Spleen (tissue), 11 donors: ENCODE results near the gene PPM1N. TPM values are rescaled to one million over a fixed set of nuclear protein-coding genes. Genes with fewer than 3 reads are reported as not detected.

Source experiments
- DNase-seq: peaks from one replicate; pipeline ENCODE4 v3.0.0-alpha.2; 2020
- H3K27ac ChIP-seq, 8 donors: fragments of 200-600 bp; sonication (generic) in 7 of 8; 1 replicate in 4 of 8; 2 replicates in 4 of 8; pipeline versions ENCODE4 v1.5.0 to v1.8.0; 2016 to 2021; ENCODE audit warnings: inconsistent platforms in 4 of 8, mild to moderate bottlenecking in 4 of 8, moderate library complexity in 1 of 8
- H3K27me3 ChIP-seq, 7 donors: fragments of 200-600 bp; sonication (generic) in 6 of 7; replicated peaks in 1 of 7; 1 replicate in 4 of 7; 2 replicates in 3 of 7; pipeline versions ENCODE4 v1.5.0 to v1.8.0; 2016 to 2021; ENCODE audit warnings: inconsistent platforms in 3 of 7, mild to moderate bottlenecking in 1 of 7
- H3K36me3 ChIP-seq, 6 donors: fragments of 200-600 bp; sonication (generic) in 5 of 6; 1 replicate in 4 of 6; 2 replicates in 2 of 6; pipeline versions ENCODE4 v1.5.0 to v1.8.0; 2016 to 2021; ENCODE audit warnings: inconsistent platforms in 2 of 6
- H3K4me1 ChIP-seq, 6 donors: fragments of 200-600 bp; sonication (generic) in 5 of 6; 1 replicate in 3 of 6; 2 replicates in 3 of 6; pipeline versions ENCODE4 v1.5.0 to v1.8.0; 2016 to 2021; ENCODE audit warnings: inconsistent platforms in 3 of 6
- H3K4me3 ChIP-seq, 8 donors: fragments of 200-600 bp; sonication (generic) in 7 of 8; 1 replicate in 4 of 8; 2 replicates in 4 of 8; pipeline versions ENCODE4 v1.5.0 to v1.8.0; 2016 to 2021; ENCODE audit warnings: inconsistent platforms in 4 of 8, mild to moderate bottlenecking in 4 of 8, moderate library complexity in 2 of 8
- H3K9me3 ChIP-seq, 8 donors: fragments of 200-600 bp; sonication (generic) in 7 of 8; 1 replicate in 4 of 8; 2 replicates in 4 of 8; pipeline versions ENCODE4 v1.5.0 to v1.8.0; 2016 to 2021; ENCODE audit warnings: inconsistent platforms in 4 of 8
- POLR2A ChIP-seq, 3 donors: fragments of 450-650 bp; IDR thresholded peaks; one replicate each; pipeline ENCODE4 v1.5.1; 2017; ENCODE audit warnings: antibody characterized with exemption in 3 of 3, mild to moderate bottlenecking in 1 of 3
- POLR2AphosphoS5 ChIP-seq, 3 donors: sonication (generic); formaldehyde crosslinking; IDR thresholded peaks; one replicate each; pipeline ENCODE4 v1.5.1; 2017; ENCODE audit warnings: antibody characterized with exemption in 3 of 3
- WGBS, 5 donors: extraction: QIAGEN DNeasy Blood & Tissue Kit in 3 of 5; methylation state at CpG; one replicate each; pipeline versions ENCODE4 v1.1.5 to v1.1.7; 2013 to 2018; 5-methylcytosine and 5-hydroxymethylcytosine counted together
- intact Hi-C: fragments of 100-400 bp; cut with DNase I; formaldehyde crosslinking; loops from one replicate; pipeline ENCODE4 v1.15.0; 2023; ENCODE audit warnings: low total_unique reads
- polyA plus RNA-seq, 3 donors: library from polyadenylated mRNA; stranded (reverse); fragments of 200-250 nt; gene quantifications; one replicate each; pipeline ENCODE4 v1.2.1, GENCODE V29; 2013
- total RNA-seq, 7 donors: library from RNA; depleted of rRNA in 3 of 7; stranded (reverse); fragments of >200 nt in 3 of 7; fragmentation: NEBNext Ultra II Directional in 4 of 7; extraction: Animal tissue kit (Norgen Biotek cat#: 25700) in 4 of 7; gene quantifications; one replicate each; pipeline versions ENCODE4 v1.1.0 to v1.2.1, GENCODE V29; 2016 to 2021
- TF ChIP-seq, protein P1 (sequence below), 11 experiments: fragments of 200-600 bp in 7 of 11; fragments of 450-650 bp in 4 of 11; sonication (generic) in 4 of 11; IDR thresholded peaks in 8 of 11; conservative IDR thresholded peaks in 3 of 11; 1 replicate in 7 of 11; 2 replicates in 4 of 11; pipeline versions ENCODE4 v1.4.0 to v1.8.0; 2016 to 2021; ENCODE audit warnings: antibody characterized with exemption in 11 of 11, inconsistent platforms in 4 of 11, mild to moderate bottlenecking in 1 of 11
- donor health status: healthy with polysubstance abuse.
- donor health status: DM: no; HTN: no; CAD: no; lungs with moderate emphysema.
- donor health status: DM: no; HTN: no; CAD: no.
- donor health status: Bipolar disorder and iron deficiency.
- donor health status: healthy.
- donor health status: DM: no; HTN: no; CAD: no.
- donor health status: DM: yes; HTN: yes; CAD: no.

PPM1N gene
- total and polyA plus RNA-seq, 10 donors = 6.3 to 21.4 (median 9.7) TPM

GRCh38 chr19:45497791-45498190 lies 452 bp upstream of the PPM1N start:
- Histone ChIP-seq H3K4me3 (peak overlapping the region in 2 of 8 donors; percentile 68 to 71), H3K27me3 (peaks cover 0 to 75% (median 40%) of the 10 kb centered on the region in 7 donors), H3K4me1 (peaks cover 24 to 82% (median 57%) of the 10 kb centered on the region in 6 donors), H3K36me3 (peaks cover 0 to 6% (median 0%) of the 10 kb centered on the region in 6 donors), H3K27ac (peak overlapping the region in 2 of 8 donors; percentile 54 to 60), H3K9me3 (no peaks in the 10 kb centered on the region)
- TF ChIP-seq POLR2A (IDR thresholded peaks at IDR 0.05) (no peak), POLR2AphosphoS5 (IDR thresholded peaks at IDR 0.05) (no peak)
- TF ChIP-seq, protein P1, sequence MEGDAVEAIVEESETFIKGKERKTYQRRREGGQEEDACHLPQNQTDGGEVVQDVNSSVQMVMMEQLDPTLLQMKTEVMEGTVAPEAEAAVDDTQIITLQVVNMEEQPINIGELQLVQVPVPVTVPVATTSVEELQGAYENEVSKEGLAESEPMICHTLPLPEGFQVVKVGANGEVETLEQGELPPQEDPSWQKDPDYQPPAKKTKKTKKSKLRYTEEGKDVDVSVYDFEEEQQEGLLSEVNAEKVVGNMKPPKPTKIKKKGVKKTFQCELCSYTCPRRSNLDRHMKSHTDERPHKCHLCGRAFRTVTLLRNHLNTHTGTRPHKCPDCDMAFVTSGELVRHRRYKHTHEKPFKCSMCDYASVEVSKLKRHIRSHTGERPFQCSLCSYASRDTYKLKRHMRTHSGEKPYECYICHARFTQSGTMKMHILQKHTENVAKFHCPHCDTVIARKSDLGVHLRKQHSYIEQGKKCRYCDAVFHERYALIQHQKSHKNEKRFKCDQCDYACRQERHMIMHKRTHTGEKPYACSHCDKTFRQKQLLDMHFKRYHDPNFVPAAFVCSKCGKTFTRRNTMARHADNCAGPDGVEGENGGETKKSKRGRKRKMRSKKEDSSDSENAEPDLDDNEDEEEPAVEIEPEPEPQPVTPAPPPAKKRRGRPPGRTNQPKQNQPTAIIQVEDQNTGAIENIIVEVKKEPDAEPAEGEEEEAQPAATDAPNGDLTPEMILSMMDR (IDR thresholded peaks at IDR 0.05 in 8 of 11, conservative IDR thresholded peaks at IDR 0.05 in 3 of 11) = no peak
- DNase-seq = peak; percentile 78
- WGBS, 5 donors = 26 to 41% (median 31%) methylated on average over 16 of the region's 16 CpGs
- intact Hi-C loops = no loop called here

DNA sequence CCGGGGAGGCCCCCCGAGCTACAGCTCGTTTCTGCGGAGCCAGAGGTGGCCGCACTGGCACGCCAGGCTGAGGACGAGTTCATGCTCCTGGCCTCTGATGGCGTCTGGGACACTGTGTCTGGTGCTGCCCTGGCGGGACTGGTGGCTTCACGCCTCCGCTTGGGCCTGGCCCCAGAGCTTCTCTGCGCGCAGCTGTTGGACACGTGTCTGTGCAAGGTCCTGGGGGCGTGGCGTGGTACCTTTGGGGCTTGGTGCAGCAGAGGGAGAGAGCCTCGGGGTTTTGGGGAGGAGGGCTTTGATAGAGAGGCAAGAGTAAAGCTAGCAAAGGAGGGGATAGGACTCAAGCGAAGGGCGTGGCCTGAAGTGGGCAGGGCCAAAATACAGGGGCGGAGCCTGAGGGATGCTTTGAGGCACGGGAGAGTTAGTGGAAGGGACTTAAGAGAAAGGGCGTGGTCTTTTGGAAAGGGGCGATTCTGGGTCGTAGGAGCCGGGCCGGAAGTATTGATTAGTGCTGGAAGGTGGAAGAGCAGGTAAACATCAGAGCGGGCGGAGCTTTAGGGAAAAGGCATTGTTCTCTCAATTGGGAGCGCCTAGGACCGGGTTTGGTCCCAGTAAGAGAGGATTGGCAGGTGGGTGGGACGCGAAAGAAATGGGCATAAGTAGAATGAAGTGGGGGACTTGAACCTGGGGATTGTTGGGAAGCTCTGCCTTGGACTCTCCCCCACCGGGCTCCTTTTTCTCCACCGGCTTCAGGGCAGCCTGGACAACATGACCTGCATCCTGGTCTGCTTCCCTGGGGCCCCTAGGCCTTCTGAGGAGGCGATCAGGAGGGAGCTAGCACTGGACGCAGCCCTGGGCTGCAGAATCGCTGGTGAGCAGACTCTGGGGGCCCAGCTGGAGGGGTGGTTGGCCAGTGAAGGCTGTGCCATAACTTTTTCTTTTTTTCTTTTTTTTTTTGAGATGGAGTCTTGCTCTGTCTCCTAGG lies 1.2 kb downstream of the PPM1N start:
- intact Hi-C loops = no loop called here
- TF ChIP-seq, protein P1 (IDR thresholded peaks at IDR 0.05 in 8 of 11, conservative IDR thresholded peaks at IDR 0.05 in 3 of 11) = no peak
- TF ChIP-seq POLR2AphosphoS5 (IDR thresholded peaks at IDR 0.05) = peak in 2 of 3 donors; percentile 38 to 55
- peaks cover 0 to 2% (median 0%) of the 10 kb centered on the region in 6 donors for H3K36me3 ChIP-seq
- peak overlapping the region in 7 of 8 donors; percentile 32 to 71 (median 41) for H3K4me3 ChIP-seq
- H3K4me1 ChIP-seq = peaks cover 24 to 79% (median 47%) of the 10 kb centered on the region in 6 donors
- 14 to 24% (median 19%) methylated on average over 27 to 37 of the region's 37 CpGs for WGBS, 5 donors
- peaks cover 0 to 58% (median 33%) of the 10 kb centered on the region in 7 donors for H3K27me3 ChIP-seq
- no peaks in the 10 kb centered on the region for H3K9me3 ChIP-seq
- H3K27ac ChIP-seq = peak overlapping the region in 4 of 8 donors; percentile 36 to 60 (median 50)
- peak; percentile 90 for DNase-seq

GRCh38 chr19:45500918-45501729 lies 2.9 kb downstream of the PPM1N start:
- 85 to 95% (median 87%) methylated on average over 8 of the region's 8 CpGs for WGBS, 5 donors
- H3K9me3 ChIP-seq = no peaks in the 10 kb centered on the region
- H3K4me3 ChIP-seq = no peak overlapping the region
- DNase-seq = no peak
- H3K27me3 ChIP-seq = peaks cover 0 to 43% (median 23%) of the 10 kb centered on the region in 7 donors
- H3K27ac ChIP-seq = peak overlapping the region in 6 of 8 donors; percentile 36 to 86 (median 62)
- no peaks in the 10 kb centered on the region for H3K36me3 ChIP-seq
- H3K4me1 ChIP-seq = peaks cover 27 to 84% (median 49%) of the 10 kb centered on the region in 6 donors
- TF ChIP-seq, protein P1 (IDR thresholded peaks at IDR 0.05 in 8 of 11, conservative IDR thresholded peaks at IDR 0.05 in 3 of 11) = no peak
- TF ChIP-seq POLR2A (IDR thresholded peaks at IDR 0.05) = no peak
- intact Hi-C loops = no loop called here
